ENCODE data around the gene PZP. TPM values are rescaled to one million over a fixed set of nuclear protein-coding genes. Genes with fewer than 3 reads are reported as not detected.

The PZP gene
- total RNA-seq, 1 experiment from 2014 or later, result not detected

DNA sequence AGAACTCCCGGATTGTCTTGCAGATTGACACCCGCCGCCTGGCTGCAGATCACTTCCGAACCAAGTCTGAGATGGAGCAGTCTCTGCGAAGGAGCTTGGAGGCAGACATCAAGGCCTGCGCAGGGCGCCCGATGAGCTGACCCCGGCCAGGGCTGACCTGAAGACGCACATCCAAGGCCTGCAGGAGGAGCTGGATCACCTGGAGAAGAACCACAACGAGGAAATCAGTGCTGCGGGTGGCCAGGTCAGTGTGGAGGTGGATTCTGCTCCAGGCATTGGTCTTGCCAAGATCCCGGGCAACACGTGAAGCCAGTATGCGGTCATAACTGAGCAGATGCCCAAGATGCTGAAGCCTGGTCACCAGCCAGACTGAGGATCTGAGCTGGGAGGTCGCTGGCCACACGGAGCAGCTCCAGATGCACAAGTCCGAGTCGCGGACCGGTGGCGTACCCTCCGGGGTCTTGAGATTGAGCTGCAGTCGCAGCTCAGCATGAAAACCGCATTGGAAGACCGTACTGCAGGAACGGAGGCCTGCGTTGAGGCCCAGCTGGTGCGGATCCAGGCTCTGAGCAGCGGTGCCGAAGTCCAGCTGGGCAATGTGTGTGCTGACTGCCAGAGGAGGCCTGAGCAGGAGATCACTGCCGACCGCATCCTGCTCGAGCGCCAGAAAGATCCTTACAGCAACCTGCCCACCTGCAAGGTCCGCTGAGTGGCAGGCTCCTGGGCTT lies 80.1 kb downstream of the PZP start:
- Mint-ChIP-seq H3K36me3 (ENCODE audit: insufficient read depth, unreplicated experiment) (no peaks in the 10 kb centered on the region), H3K27ac (ENCODE audit: low read depth, unreplicated experiment) (no peak overlapping the region), H3K9me3 (ENCODE audit: unreplicated experiment) (no peaks in the 10 kb centered on the region), H3K27me3 (ENCODE audit: insufficient read depth, unreplicated experiment) (no peaks in the 10 kb centered on the region), H3K4me3 (ENCODE audit: unreplicated experiment) (no peak overlapping the region), H3K4me1 (ENCODE audit: insufficient read depth, unreplicated experiment) (peaks cover 8% of the 10 kb centered on the region)
- intact Hi-C loops (cut with micrococcal nuclease), result no loop called here
- TF ChIP-seq, protein P1, sequence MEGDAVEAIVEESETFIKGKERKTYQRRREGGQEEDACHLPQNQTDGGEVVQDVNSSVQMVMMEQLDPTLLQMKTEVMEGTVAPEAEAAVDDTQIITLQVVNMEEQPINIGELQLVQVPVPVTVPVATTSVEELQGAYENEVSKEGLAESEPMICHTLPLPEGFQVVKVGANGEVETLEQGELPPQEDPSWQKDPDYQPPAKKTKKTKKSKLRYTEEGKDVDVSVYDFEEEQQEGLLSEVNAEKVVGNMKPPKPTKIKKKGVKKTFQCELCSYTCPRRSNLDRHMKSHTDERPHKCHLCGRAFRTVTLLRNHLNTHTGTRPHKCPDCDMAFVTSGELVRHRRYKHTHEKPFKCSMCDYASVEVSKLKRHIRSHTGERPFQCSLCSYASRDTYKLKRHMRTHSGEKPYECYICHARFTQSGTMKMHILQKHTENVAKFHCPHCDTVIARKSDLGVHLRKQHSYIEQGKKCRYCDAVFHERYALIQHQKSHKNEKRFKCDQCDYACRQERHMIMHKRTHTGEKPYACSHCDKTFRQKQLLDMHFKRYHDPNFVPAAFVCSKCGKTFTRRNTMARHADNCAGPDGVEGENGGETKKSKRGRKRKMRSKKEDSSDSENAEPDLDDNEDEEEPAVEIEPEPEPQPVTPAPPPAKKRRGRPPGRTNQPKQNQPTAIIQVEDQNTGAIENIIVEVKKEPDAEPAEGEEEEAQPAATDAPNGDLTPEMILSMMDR (IDR thresholded peaks at IDR 0.05; ENCODE audit: unreplicated experiment), result no peak
- no TSS peak for BruUV-seq (replicated peaks)
- CTCF ChIA-PET, result interaction anchor here (1.2 kb wide), 1 partner anchor 341 kb away, joined by 5 read pairs; no protein-coding TSS in a partner anchor
- POLR2A ChIA-PET, result interaction anchor here (1.0 kb wide), 1 partner anchor 56 kb away, joined by 5 read pairs; no protein-coding TSS in a partner anchor
- DNase-seq (ENCODE audit: unreplicated experiment), result no peak

DNA sequence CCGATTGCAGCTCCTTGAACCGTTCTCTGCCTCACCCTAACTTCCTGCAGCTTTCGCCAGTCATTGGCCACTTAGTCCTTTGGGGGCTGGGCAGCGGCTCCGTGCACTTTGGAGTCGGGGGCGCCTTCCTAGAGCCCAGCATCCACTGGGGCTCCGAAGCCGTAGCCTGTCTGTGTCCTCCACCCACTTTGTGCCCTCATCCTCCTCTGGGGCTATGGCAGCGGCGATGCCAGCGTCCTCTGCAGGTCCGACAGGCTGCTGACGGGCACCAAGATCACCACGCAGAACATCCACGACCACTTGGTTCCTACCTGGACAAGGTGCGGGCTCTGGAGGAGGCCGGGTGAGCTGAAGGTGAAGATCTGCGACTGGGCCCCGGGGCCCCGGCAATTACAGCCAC lies 80.7 kb downstream of the PZP start:
- TF ChIP-seq, protein P1 (IDR thresholded peaks at IDR 0.05; ENCODE audit: unreplicated experiment), result no peak
- ChIA-PET POLR2A (no interaction called here), CTCF (interaction anchor here (0.9 kb wide), 1 partner anchor 11 kb away, joined by 4 read pairs; no protein-coding TSS in a partner anchor)
- H3K27ac Mint-ChIP-seq (ENCODE audit: low read depth, unreplicated experiment), result no peak overlapping the region
- no peak overlapping the region for H3K4me3 Mint-ChIP-seq (ENCODE audit: unreplicated experiment)
- no peaks in the 10 kb centered on the region for H3K27me3 Mint-ChIP-seq (ENCODE audit: insufficient read depth, unreplicated experiment)
- no peaks in the 10 kb centered on the region for H3K9me3 Mint-ChIP-seq (ENCODE audit: unreplicated experiment)
- no peak for DNase-seq (ENCODE audit: unreplicated experiment)
- H3K4me1 Mint-ChIP-seq (ENCODE audit: insufficient read depth, unreplicated experiment), result peaks cover 4% of the 10 kb centered on the region
- intact Hi-C loops (cut with micrococcal nuclease), result no loop called here
- BruUV-seq (replicated peaks), result no TSS peak
- H3K36me3 Mint-ChIP-seq (ENCODE audit: insufficient read depth, unreplicated experiment), result no peaks in the 10 kb centered on the region

- Mint-ChIP-seq H3K4me1 (ENCODE audit: insufficient read depth, unreplicated experiment) (no peaks in the 10 kb centered on the region), H3K4me3 (ENCODE audit: unreplicated experiment) (no peak overlapping the region), H3K36me3 (ENCODE audit: insufficient read depth, unreplicated experiment) (no peaks in the 10 kb centered on the region), H3K27ac (ENCODE audit: low read depth, unreplicated experiment) (no peak overlapping the region), H3K27me3 (ENCODE audit: insufficient read depth, unreplicated experiment) (peaks cover 11% of the 10 kb centered on the region), H3K9me3 (ENCODE audit: unreplicated experiment) (no peaks in the 10 kb centered on the region)
- CTCF ChIA-PET, result interaction anchor here (0.7 kb wide), 1 partner anchor 37 kb away, joined by 3 read pairs; no protein-coding TSS in a partner anchor
- intact Hi-C loops (cut with micrococcal nuclease), result no loop called here
- no peak for DNase-seq (ENCODE audit: unreplicated experiment)
- BruUV-seq (replicated peaks), result no TSS peak
- TF ChIP-seq, protein P1 (IDR thresholded peaks at IDR 0.05; ENCODE audit: unreplicated experiment), result no peak
- POLR2A ChIA-PET, result interaction anchor here (0.6 kb wide), 2 partner anchors 13 to 19 kb away, joined by 3 to 4 read pairs; no protein-coding TSS in a partner anchor
Measured at GRCh38 chr12:9124383-9125031, 83.7 kb downstream of the PZP start.

DNA sequence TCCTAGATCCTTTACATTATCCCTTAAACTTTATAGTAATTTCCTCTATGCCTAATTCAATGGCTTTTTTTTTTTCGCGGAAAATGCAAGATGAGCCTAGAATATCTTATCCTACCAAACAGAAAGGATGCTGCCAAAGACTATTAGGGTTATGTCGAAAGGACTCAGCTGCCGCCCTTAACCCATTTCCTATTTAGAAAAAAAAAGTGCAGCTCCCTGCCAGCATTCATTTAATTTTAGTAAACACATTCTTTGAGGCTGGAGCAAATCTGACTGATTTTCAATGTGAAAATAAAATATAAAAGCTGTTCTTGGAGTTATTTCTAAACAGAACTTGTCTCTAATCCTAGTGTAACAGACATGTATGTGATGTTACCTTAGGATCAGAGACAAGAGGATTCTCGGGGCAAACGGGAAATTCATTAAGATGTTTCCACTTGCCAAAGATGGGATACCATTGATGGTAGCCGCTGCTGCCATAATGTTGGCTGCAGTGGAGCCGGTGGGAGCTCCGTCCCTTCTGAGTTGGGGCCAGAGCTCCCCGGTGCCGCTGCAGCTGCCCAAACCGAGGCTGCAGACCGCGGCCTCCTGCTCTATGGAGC lies 84.3 kb downstream of the PZP start:
- H3K4me1 Mint-ChIP-seq (ENCODE audit: insufficient read depth, unreplicated experiment), result no peaks in the 10 kb centered on the region
- POLR2A ChIA-PET, result interaction anchor here (0.6 kb wide), 1 partner anchor 13 kb away, joined by 4 read pairs; no protein-coding TSS in a partner anchor
- no TSS peak for BruUV-seq (replicated peaks)
- H3K27me3 Mint-ChIP-seq (ENCODE audit: insufficient read depth, unreplicated experiment), result peaks cover 11% of the 10 kb centered on the region
- no peaks in the 10 kb centered on the region for H3K9me3 Mint-ChIP-seq (ENCODE audit: unreplicated experiment)
- intact Hi-C loops (cut with micrococcal nuclease), result no loop called here
- H3K4me3 Mint-ChIP-seq (ENCODE audit: unreplicated experiment), result no peak overlapping the region
- DNase-seq (ENCODE audit: unreplicated experiment), result no peak
- TF ChIP-seq, protein P1 (IDR thresholded peaks at IDR 0.05; ENCODE audit: unreplicated experiment), result no peak
- H3K27ac Mint-ChIP-seq (ENCODE audit: low read depth, unreplicated experiment), result no peak overlapping the region
- H3K36me3 Mint-ChIP-seq (ENCODE audit: insufficient read depth, unreplicated experiment), result no peaks in the 10 kb centered on the region
- CTCF ChIA-PET, result interaction anchor here (0.6 to 0.7 kb wide), 2 partner anchors 25 to 37 kb away, joined by 3 read pairs; no protein-coding TSS in a partner anchor
